ENCODE data around the gene CEP350. TPM values are rescaled to one million over a fixed set of nuclear protein-coding genes. Genes with fewer than 3 reads are reported as not detected.

The CEP350 gene
- total and polyA plus RNA-seq, 2 donors (not counting 1 experiment from before 2014, with no cell fraction given), result 19.0 to 101 TPM

DNA sequence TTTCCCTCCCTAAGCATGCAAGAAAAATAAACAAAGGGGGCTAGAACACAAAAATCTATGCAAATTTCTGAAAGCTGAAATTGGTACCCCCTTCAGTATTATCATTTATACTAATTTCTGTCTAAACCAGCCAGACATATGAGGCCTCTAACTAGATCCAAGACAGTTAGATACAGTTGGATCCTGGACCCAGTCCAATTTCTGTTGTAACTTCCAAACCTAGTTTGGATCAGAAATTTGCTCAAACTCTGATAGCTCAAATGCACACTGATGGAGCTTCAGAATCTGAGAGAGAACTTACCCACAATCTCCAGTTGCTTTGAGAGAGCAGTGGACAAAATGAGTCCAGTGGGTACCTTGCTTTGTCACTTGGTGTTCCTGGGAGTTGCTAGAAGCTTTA lies 11.9 kb downstream of the CEP350 start:
- no peak overlapping the region for H3K4me2 ChIP-seq (ENCODE audit: extremely low read depth, insufficient read depth, low read length)
- no peak overlapping the region for H3K4me3 ChIP-seq (replicated peaks in 1 of 4; ENCODE audit: control extremely low read depth in 1 of 4, insufficient read depth in 1 of 4, low read depth in 3 of 4, low read length in 4 of 4)
- no peaks in the 10 kb centered on the region for H3K36me3 ChIP-seq (ENCODE audit: control insufficient read depth, insufficient read depth, low read length)
- H3K9ac ChIP-seq (ENCODE audit: insufficient read depth, low read length), result no peak overlapping the region
- H2AFZ ChIP-seq (ENCODE audit: low read length), result no peak overlapping the region
- H3K9me3 ChIP-seq (ENCODE audit: control insufficient read depth, insufficient read depth, low read depth, low read length), result no peaks in the 10 kb centered on the region
- H4K20me1 ChIP-seq (ENCODE audit: control insufficient read depth, extremely low read depth, insufficient read depth, low read length), result no peaks in the 10 kb centered on the region
- no peak overlapping the region for H3K27ac ChIP-seq (ENCODE audit: insufficient read depth, low read length)
- TF ChIP-seq, protein P1, sequence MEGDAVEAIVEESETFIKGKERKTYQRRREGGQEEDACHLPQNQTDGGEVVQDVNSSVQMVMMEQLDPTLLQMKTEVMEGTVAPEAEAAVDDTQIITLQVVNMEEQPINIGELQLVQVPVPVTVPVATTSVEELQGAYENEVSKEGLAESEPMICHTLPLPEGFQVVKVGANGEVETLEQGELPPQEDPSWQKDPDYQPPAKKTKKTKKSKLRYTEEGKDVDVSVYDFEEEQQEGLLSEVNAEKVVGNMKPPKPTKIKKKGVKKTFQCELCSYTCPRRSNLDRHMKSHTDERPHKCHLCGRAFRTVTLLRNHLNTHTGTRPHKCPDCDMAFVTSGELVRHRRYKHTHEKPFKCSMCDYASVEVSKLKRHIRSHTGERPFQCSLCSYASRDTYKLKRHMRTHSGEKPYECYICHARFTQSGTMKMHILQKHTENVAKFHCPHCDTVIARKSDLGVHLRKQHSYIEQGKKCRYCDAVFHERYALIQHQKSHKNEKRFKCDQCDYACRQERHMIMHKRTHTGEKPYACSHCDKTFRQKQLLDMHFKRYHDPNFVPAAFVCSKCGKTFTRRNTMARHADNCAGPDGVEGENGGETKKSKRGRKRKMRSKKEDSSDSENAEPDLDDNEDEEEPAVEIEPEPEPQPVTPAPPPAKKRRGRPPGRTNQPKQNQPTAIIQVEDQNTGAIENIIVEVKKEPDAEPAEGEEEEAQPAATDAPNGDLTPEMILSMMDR (conservative IDR thresholded peaks at IDR 0.05 in 1 of 2, IDR thresholded peaks at IDR 0.05 in 1 of 2; ENCODE audit: low read depth in 1 of 2, low read length in 2 of 2), result no peak
- H3K27me3 ChIP-seq (ENCODE audit: control insufficient read depth, insufficient read depth, low read length), result no peaks in the 10 kb centered on the region
- H3K4me1 ChIP-seq (ENCODE audit: control insufficient read depth, extremely low read depth, insufficient read depth, low read length), result no peaks in the 10 kb centered on the region
- peaks cover 61% of the 10 kb centered on the region for H3K79me2 ChIP-seq (ENCODE audit: control insufficient read depth, insufficient read depth, low read length)
- DNase-seq (ENCODE audit: low read depth in 2 of 2), result peak in 1 of 2 donors; percentile 9

DNA sequence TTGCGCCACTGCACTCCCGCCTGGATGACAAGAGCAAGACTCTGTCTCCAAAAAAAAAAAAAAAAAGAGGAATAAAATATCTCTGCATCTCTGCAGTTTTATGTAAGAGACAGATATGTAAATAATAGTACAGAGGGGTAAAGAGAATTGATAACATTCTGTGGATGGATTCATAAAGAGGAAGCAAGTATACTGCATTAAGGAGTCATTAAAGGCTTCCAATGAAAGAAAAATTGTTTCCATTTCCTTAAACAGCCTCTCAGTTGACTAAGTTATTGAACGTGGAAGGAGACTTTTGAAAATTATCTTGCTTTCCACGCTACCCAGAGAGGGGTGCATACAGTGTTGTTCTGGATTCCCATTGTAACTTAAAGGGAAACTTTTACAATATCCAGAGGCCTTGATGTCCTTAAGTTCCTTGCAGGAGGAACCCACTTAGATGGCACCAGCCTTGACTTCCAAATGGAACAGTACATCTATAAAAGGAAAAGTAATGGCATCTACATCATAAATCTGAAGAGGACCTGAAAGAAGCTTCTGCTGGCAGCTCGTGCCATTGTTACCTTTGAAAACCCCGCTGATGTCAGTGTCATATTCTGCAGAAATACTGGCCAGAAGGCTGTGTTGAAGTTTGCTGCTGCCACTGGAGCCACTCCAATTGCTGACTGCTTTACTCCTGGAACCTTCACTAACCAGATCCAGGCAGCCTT lies 13.8 kb downstream of the CEP350 start:
- TF ChIP-seq EZH2 (IDR thresholded peaks at IDR 0.05; ENCODE audit: low read length, missing control alignments), result no peak
- TF ChIP-seq, protein P1 (conservative IDR thresholded peaks at IDR 0.05 in 1 of 2, IDR thresholded peaks at IDR 0.05 in 1 of 2; ENCODE audit: low read depth in 1 of 2, low read length in 2 of 2), result no peak
- H2AFZ ChIP-seq (ENCODE audit: low read length), result no peak overlapping the region
- no peak overlapping the region for H3K27ac ChIP-seq (ENCODE audit: insufficient read depth, low read length)
- no peak for DNase-seq (ENCODE audit: low read depth in 2 of 2)
- peaks cover 61% of the 10 kb centered on the region for H3K79me2 ChIP-seq (ENCODE audit: control insufficient read depth, insufficient read depth, low read length)
- no peaks in the 10 kb centered on the region for H3K27me3 ChIP-seq (ENCODE audit: control insufficient read depth, insufficient read depth, low read length)
- no peak overlapping the region for H3K9ac ChIP-seq (ENCODE audit: insufficient read depth, low read length)
- no peak overlapping the region for H3K4me2 ChIP-seq (ENCODE audit: extremely low read depth, insufficient read depth, low read length)
- H3K4me3 ChIP-seq (replicated peaks in 1 of 4; ENCODE audit: control extremely low read depth in 1 of 4, insufficient read depth in 1 of 4, low read depth in 3 of 4, low read length in 4 of 4), result no peak overlapping the region
- no peaks in the 10 kb centered on the region for H3K36me3 ChIP-seq (ENCODE audit: control insufficient read depth, insufficient read depth, low read length)
- H3K9me3 ChIP-seq (ENCODE audit: control insufficient read depth, insufficient read depth, low read depth, low read length), result no peaks in the 10 kb centered on the region
- H3K4me1 ChIP-seq (ENCODE audit: control insufficient read depth, extremely low read depth, insufficient read depth, low read length), result no peaks in the 10 kb centered on the region
- no peaks in the 10 kb centered on the region for H4K20me1 ChIP-seq (ENCODE audit: control insufficient read depth, extremely low read depth, insufficient read depth, low read length)

DNA sequence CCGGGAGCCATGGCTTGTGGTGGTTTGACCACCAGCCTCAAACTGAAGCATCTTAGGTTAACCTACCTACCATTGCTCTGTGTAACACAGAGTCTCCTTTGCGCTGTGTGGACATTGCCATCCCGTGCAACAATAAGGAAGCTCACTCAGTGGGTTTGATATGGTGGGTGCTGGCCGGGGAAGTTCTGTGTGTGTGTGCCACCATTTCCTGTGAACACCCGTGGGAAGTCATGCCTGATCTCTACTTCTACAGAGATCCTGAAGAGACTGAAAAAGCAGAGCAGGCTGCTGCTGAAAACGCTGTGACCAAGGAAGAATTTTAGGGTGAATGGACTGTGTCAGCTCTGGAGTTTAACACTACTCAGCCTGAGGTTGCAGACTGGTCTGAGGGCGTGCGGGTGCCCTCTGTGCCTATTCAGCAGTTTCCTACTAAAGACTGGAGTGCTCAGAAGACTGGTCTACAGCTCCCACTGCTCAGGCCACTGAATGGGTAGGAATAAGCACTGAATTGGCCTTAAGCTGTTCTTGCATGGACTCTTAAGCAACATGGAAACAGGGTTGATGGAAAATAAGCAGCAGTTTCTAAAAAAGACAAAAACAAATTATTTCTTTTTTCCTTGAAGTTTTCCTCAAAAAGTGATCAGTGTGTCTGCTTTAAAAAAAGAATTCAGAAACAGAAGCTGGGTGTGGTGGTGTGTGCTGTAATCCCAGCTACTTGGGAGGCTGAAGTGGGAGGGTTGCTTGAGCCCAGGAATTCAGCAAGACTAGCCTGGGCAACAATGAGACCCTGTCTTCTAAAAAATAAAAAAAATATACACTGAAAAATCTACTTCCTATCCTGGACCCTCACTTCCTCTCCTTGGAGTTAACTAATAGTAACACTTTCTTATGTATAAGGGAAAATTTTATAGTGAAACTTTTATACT lies 14.6 kb downstream of the CEP350 start:
- Histone ChIP-seq H3K79me2 (ENCODE audit: control insufficient read depth, insufficient read depth, low read length) (peaks cover 59% of the 10 kb centered on the region), H3K36me3 (ENCODE audit: control insufficient read depth, insufficient read depth, low read length) (no peaks in the 10 kb centered on the region), H3K9ac (ENCODE audit: insufficient read depth, low read length) (no peak overlapping the region), H3K9me3 (ENCODE audit: control insufficient read depth, insufficient read depth, low read depth, low read length) (no peaks in the 10 kb centered on the region), H3K4me1 (ENCODE audit: control insufficient read depth, extremely low read depth, insufficient read depth, low read length) (no peaks in the 10 kb centered on the region), H3K27ac (ENCODE audit: insufficient read depth, low read length) (no peak overlapping the region), H3K4me2 (ENCODE audit: extremely low read depth, insufficient read depth, low read length) (no peak overlapping the region), H3K4me3 (replicated peaks in 1 of 4; ENCODE audit: control extremely low read depth in 1 of 4, insufficient read depth in 1 of 4, low read depth in 3 of 4, low read length in 4 of 4) (no peak overlapping the region), H3K27me3 (ENCODE audit: control insufficient read depth, insufficient read depth, low read length) (no peaks in the 10 kb centered on the region), H4K20me1 (ENCODE audit: control insufficient read depth, extremely low read depth, insufficient read depth, low read length) (no peaks in the 10 kb centered on the region), H2AFZ (ENCODE audit: low read length) (no peak overlapping the region)
- DNase-seq (ENCODE audit: low read depth in 2 of 2), result peak in 1 of 2 donors; percentile 24
- TF ChIP-seq, protein P1 (conservative IDR thresholded peaks at IDR 0.05 in 1 of 2, IDR thresholded peaks at IDR 0.05 in 1 of 2; ENCODE audit: low read depth in 1 of 2, low read length in 2 of 2), result no peak
- TF ChIP-seq EZH2 (IDR thresholded peaks at IDR 0.05; ENCODE audit: low read length, missing control alignments), result no peak
